Measurements from ENCODE around the gene USP17L19.
"Not testable (repeated sequence)": the region's sequence is repeated elsewhere in the genome, so short reads cannot be mapped to it uniquely, and the experiment has no call there.

GRCh38 chr4:9214701-9215100 is 38.5 kb upstream of the USP17L19 start:
- not testable (repeated sequence) for TF ChIP-seq CTCF (IDR thresholded peaks at IDR 0.05); CBX2 (IDR thresholded peaks at IDR 0.05; ENCODE audit: borderline replicate concordance, low read depth); CHD2 (IDR thresholded peaks at IDR 0.05; ENCODE audit: low read length, partially characterized antibody); POLR2A (IDR thresholded peaks at IDR 0.05; ENCODE audit: low read length)
